Kidney glomerular epithelial cell (primary cell): ENCODE data around the gene PDGFRB.
A peak's percentile ranks its signal among the peaks of the same experiment; 100 is the strongest.

Source experiments
- DNase-seq: peaks from one replicate; lab custom pipeline; 2025; lab: John Stamatoyannopoulos, UW

Gene PDGFRB

GRCh38 chr5:150082374-150082773 is 73.3 kb downstream of the PDGFRB start:
- DNase-seq, result no peak

DNA sequence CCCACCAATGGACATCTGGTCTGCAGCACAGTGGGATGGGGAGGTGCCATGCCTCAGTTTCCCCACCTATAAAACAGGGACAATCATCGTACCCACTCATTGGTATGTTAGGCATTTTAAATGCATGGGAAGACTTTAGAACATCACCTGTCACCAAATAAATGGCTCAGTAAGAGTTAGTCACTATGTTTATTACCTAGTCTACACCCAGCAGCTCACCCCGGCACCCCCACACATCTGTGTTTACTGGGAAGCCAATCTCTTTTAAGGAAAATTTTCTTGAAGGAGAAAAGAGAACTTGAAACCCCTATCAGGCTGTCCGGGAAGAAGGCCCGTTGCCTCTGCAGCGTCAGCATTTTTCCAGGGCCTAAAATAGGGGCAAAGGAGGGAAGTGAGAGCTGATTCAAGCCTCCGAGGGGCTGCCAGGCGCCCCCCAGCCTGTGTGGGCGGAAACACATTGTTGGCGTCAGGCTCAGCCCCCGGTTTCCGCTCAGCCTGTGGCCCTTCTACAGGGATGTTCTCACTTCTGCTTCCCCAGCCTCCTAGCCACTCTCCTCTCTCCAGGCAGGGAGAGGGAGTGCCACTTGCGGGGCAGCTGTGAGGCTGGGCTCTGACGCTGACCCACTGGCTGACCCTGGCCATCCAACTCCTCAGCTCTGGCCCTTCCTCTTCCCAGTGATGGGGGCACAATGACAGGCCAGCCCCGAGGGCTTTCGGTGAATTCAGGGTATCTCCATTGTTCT is 73.9 kb downstream of the PDGFRB start:
- DNase-seq, result no peak

DNA sequence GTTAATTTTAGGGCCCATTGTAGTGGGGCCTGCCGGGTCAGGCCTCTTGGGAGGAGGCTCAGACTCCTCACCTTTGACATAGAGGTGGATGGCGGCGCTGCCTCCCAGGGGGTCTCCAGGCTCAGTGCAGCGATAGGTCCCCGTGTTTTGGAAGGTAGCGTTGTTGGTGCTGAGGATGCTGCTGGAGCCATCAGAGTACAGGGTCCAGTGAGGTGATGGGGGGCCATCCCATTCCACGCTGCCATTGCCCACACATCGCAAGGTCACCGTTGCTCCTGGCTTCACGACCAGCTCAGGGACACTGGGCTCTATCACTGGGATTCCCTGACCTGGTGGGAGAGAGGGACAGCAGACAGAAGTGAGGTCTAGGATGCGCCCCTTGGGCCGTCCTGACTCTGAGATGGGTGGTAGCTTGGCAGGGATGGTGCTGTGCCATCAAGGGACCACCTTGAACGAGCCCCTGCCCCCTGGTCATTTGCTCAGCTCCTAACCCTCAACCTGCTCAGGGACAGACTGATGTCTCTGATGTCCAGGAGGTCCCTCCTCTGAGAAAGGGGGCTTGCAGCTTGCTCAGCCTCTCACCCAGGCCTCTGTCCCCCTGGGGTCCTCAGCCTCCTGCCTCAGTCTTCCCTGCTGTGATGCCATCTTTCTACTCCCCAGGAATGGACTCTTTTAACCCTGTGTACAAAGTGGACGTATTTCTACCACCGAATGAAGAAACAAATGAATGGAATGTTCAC is 74.8 kb downstream of the PDGFRB start:
- DNase-seq, result no peak

DNA sequence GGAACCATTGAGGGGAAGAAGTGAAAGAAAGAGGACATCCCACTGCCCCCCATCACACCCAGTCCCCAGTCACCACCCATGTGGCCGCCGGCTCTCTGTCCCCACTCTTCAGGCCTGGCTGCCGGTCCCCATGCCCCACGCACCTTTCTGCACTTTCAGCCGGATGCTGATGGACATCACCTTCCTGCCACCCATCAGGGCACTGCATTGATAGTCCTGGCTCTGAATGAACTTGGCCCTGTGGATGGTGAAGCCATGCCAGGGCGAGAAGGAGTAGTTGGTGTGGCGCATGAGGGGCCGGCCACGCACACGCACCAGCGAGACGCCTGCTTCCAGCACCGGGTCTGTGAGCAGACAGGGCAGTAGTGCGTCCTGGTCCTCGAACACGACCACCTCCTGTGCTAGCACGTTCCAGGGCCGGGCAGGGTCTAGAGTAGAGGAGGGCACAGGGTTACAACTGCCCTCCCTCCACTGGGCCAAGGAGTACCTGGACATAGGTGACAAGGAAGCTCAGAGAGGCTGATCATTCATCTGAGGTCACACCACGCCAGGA is 75.7 kb downstream of the PDGFRB start:
- no peak for DNase-seq

GRCh38 chr5:150078802-150079689 is 76.6 kb downstream of the PDGFRB start:
- no peak for DNase-seq

DNA sequence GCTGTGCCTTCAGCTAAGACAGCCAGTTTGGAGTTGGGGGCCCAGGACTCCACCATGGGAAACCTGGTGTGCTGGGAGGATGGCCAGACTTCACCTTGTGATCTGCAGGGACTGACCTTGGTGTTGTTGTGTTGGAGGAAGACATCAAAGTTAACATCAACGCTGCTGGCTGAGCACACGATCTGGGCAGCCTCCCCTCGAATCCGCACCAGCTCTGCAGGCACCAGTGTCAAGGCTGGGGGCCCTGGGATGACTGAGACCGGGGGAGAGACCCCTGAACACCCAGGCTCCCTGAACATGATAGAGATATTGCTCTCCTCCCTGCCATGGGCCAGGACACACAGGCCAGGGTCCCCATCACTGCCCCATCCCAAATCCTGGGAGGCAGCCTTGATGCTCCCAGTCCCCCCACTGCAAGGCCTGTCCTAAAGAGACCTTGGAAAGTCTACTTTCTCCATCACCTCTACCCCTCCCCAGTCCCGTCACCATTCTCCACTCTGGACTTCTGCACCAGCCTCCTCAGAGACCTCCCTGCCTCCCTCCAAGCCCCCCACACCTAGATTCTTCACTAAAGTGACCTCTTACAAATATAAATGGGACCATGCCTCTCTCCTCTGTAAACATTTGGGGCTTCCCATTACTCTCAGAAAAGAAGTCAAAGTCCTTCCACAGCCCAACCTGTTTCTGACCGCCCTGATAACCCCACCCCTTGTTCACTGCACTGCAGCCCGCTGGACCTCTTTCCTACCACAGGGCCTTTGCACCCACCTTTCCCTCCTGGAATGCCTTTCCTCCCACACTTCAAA is 77.4 kb downstream of the PDGFRB start:
- DNase-seq, result no peak

GRCh38 chr5:150077060-150077459 is 78.6 kb downstream of the PDGFRB start:
- no peak for DNase-seq

- no peak for DNase-seq
These were observed 79.8 kb downstream of the PDGFRB start for GRCh38 chr5:150075806-150076205.

DNA sequence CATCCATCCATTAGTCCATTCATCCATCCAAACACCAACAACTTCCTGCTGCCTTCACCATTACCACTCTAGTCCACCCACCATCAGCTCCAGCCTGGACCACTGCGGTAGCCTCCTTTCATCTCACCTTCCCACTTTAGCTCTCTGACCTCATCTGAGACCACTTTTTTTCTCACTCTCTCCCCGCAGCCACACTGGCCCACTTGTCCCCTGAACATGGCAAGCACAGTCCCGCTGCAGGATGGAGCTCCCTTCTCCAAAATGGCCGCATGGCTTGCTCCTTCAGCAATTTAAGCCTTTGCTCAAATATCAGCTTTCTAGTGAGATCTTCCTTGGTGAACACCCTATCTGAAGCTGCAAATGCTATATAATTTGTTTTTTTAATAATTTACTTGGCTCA is 80.4 kb downstream of the PDGFRB start:
- no peak for DNase-seq

DNA sequence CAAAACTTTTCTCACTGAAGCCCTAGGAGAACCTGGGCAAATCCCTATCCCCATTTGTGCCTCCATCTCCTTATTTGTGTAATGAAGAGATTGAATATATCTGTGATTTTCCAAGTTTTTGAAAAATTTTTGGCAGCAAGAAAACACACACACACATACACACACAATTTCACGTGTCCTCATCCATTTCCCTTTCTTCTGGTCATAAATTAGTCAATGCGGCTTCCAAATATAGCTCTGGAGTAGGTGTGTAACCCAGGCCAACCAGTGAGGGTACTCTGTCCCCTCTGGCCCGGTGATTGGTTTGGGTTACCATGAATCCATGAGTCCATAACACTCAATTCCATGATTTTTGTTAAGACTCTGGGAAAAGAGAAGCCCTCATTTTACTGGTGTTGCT is 82.0 kb downstream of the PDGFRB start:
- DNase-seq, result no peak

- DNase-seq, result no peak
These were observed 82.5 kb downstream of the PDGFRB start for GRCh38 chr5:150073086-150073625.

GRCh38 chr5:150070821-150071220 is 84.8 kb downstream of the PDGFRB start:
- no peak for DNase-seq

- no peak for DNase-seq
These were observed 85.7 kb downstream of the PDGFRB start for GRCh38 chr5:150069672-150070627.

- DNase-seq, result no peak
These were observed 86.5 kb downstream of the PDGFRB start for GRCh38 chr5:150068961-150069645.

DNA sequence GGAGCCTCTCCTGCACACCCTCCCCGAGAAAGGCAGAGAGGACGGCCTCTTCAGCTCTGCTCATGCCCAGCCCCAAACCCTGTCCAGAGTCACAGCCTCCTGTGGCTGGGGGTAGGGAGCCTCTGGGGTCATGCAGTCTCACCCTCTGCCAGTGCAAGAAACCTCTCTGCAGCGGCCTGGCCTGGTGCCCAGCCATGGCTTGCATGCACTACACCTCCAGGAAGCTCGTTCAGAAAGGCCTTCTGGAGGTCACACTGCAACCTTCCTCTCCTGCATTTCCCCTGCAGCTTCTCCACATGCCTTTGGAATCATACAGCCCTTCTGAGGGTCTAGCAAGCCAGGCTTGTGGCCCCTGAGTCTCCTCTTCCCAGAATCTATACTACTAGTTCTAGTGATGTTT is 87.2 kb downstream of the PDGFRB start:
- DNase-seq, result no peak

DNA sequence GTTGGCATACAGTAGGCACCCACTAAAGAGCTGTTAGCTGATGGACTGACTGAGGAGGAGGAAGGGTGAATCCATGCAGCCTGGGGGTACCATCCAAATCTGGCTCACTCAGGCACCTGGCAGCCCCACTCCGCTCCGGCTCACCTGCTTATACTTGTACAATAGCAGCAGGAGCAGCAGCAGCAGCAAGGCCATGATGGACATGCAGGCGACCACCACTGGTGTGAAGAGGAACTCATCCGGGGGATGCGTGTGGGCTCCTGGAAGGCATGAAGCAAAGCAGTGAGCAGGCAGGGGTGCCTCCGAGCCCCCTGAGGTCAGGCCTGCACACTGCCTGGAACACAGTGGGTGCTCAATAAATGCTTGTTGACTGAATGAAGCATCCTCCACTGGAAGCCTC is 87.6 kb downstream of the PDGFRB start:
- DNase-seq, result no peak

DNA sequence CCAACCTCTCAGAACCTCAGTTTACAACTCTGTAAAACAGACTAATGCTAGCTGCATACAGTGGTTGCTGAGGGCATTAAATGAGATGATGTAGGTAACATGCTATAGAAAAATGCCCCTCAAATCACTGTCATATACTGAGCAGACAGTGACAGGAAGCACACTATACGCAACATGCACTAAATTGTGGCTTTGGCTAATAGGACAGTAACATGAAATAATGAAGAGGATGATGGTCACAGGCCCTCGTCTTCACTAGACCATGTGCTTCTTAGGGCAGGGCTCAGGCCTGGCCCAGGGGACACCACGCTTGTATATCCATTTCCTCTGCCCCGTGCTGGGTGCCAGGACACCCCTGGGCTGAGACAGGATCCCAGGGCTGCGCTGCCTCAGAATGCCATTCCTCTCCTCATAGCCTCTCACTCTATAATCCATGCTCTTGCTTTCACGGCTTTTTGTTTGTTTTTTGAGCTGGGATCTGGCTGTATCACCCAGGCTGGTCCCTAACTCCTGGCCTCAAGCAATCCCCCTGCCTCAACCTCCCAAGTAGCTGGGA is 88.2 kb downstream of the PDGFRB start:
- no peak for DNase-seq

DNA sequence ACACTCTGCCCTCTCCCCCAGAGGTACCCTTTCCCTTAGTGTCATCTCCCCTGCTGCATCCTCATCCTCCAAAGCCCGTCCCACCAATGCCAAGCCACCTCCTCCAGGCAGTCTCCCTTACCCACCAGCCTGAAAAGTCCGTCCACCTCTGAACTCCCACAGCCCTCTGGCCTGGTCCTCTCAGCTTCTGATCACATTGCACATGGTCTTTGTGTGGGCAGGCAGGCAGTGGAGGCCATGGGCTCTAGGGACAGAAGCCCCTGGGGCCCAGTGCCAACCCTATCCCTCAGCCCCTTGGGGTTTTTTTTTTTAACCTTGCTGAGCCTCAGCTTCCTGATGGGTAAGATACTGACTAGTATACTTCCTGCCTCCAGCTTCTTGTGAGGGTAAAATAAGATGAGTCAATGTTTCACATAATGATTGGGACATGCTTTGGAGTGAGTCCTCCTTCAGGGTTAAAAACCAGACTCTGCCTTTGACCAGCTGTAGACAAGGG is 88.7 kb downstream of the PDGFRB start:
- peak; percentile 14 for DNase-seq

DNA sequence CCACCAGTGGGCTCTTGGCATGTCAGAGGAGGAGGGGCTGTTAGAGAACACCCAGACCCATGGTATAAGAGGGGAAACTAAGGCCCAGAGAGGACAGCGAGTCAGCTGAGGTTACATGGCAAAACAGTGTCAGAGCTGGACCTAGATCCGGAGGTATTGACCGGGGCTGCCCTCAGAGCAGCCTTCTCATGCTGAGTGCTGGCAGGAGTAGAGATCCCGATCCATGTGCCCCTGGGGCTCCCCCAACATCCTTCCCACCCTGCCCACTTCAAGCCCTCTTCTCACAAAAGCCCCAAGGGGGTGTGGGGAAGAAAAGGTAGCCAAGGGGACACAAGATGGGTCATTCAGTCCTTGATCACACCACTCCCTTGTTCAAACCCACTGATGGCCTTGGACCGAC is 89.2 kb downstream of the PDGFRB start:
- DNase-seq, result no peak
